ENCODE data around the gene YTHDF1. TPM values are rescaled to one million over a fixed set of nuclear protein-coding genes. Genes with fewer than 3 reads are reported as not detected.

Gene YTHDF1
- total and polyA plus RNA-seq, 2 of the 8 experiments (the other 6 are each of a cell fraction or from before 2014, with no cell fraction given), result 32.8 to 66.0 TPM

- Histone ChIP-seq H3K18ac (ENCODE audit: extremely low read depth, low read length) (no peak overlapping the region), H3K79me2 (ENCODE audit: control insufficient read depth in 1 of 2, insufficient read depth in 2 of 2, low read length in 2 of 2) (peaks cover 4 to 37% of the 10 kb centered on the region in 2 experiments; a peak in 2 of 4 replicates), H3K4me3 (ENCODE audit: extremely low read depth in 1 of 4, insufficient read depth in 2 of 4, low read depth in 3 of 4, low read length in 4 of 4) (no peak overlapping the region), H3K4me2 (ENCODE audit: insufficient read depth in 1 of 2, low read depth in 2 of 2, low read length in 2 of 2) (no peak overlapping the region), H3K9me3 (ENCODE audit: insufficient read depth in 2 of 2, low read depth in 1 of 2, low read length in 1 of 2) (no peaks in the 10 kb centered on the region), H3K27ac (ENCODE audit: low read depth, low read length) (no peak overlapping the region), H4K91ac (replicated peaks; ENCODE audit: insufficient read length, low read length) (no peak overlapping the region), H3K27me3 (replicated peaks in 1 of 4; ENCODE audit: control insufficient read depth in 3 of 4, extremely low read depth in 1 of 4, insufficient read depth in 3 of 4, low read length in 3 of 4) (no peaks in the 10 kb centered on the region), H4K8ac (ENCODE audit: extremely low read depth, insufficient read depth, low read length) (no peak overlapping the region), H3K56ac (replicated peaks; ENCODE audit: insufficient read length, low read depth, low read length) (no peak overlapping the region), H3K4ac (replicated peaks; ENCODE audit: insufficient read length, low read depth, low read length) (no peak overlapping the region), H2BK12ac (ENCODE audit: low read depth, low read length) (no peak overlapping the region), H4K5ac (ENCODE audit: insufficient read length, low read depth, low read length) (no peak overlapping the region), H2BK120ac (replicated peaks; ENCODE audit: low read depth, low read length) (no peak overlapping the region), H2AK5ac (ENCODE audit: low read depth, low read length) (no peak overlapping the region), H3K4me1 (replicated peaks in 1 of 4; ENCODE audit: control insufficient read depth in 3 of 4, insufficient read depth in 4 of 4, low read length in 3 of 4) (peaks cover 0 to 2% (median 0%) of the 10 kb centered on the region in 4 experiments; a peak in 3 of 7 replicates), H2BK20ac (ENCODE audit: low read length) (no peak overlapping the region), H2BK15ac (ENCODE audit: low read length) (no peak overlapping the region), H2AFZ (ENCODE audit: low read length) (no peak overlapping the region), H3K36me3 (ENCODE audit: control insufficient read depth in 2 of 4, insufficient read depth in 4 of 4, low read length in 3 of 4) (peaks cover 3 to 19% (median 5%) of the 10 kb centered on the region in 4 experiments; a peak in 4 of 8 replicates), H3K14ac (ENCODE audit: insufficient read length) (no peak overlapping the region), H3K23ac (ENCODE audit: insufficient read length) (no peak overlapping the region), H4K20me1 (replicated peaks in 1 of 2; ENCODE audit: control insufficient read depth in 1 of 2, insufficient read depth in 2 of 2, low read length in 2 of 2) (peaks cover 23 to 27% of the 10 kb centered on the region in 2 experiments), H3K23me2 (ENCODE audit: low read depth, low read length) (no peaks in the 10 kb centered on the region), H3K79me1 (ENCODE audit: low read depth, low read length) (peaks cover 13% of the 10 kb centered on the region), H2BK5ac (ENCODE audit: low read depth, low read length) (no peak overlapping the region), H3K9ac (replicated peaks in 1 of 4; ENCODE audit: extremely low read depth in 1 of 4, low read depth in 3 of 4, low read length in 3 of 4) (no peak overlapping the region)
- DNase-seq (ENCODE audit: low read depth in 1 of 2, low spot score in 2 of 2) (no peak), FAIRE-seq (no peak)
- CTCF ChIA-PET (ENCODE audit: partially characterized antibody), result interaction anchor here (1.4 to 7.1 kb wide), 3 partner anchors 9 to 29 kb away, joined by 3 to 49 read pairs (median 8); no protein-coding TSS in a partner anchor
- WGBS, 2 experiments (ENCODE audit: extremely low coverage in 1 of 2, insufficient coverage in 1 of 2, insufficient read length in 1 of 2, insufficient replicate concordance in 2 of 2, low coverage in 1 of 2, low lambda C conversion rate in 2 of 2, missing lambda C conversion rate in 1 of 2), result 97% methylated on average over 4 of the region's 4 CpGs; no CpG with 5 or more reads in 1 of the 2 experiments
- TF ChIP-seq BACH1 (IDR thresholded peaks at IDR 0.05; ENCODE audit: low read length), result no peak
- POLR2A ChIA-PET (ENCODE audit: partially characterized antibody), result interaction anchor here (1.4 kb wide), 1 partner anchor 9 kb away, joined by 5 read pairs; no protein-coding TSS in a partner anchor
These were observed 21.1 kb downstream of the YTHDF1 start for GRCh38 chr20:63194797-63195173.

All from H1 (cell line).